Right kidney (tissue), 1 donor: ENCODE results near the gene PACSIN1.

Experiments used
- DNase-seq: peaks from one replicate; pipeline ENCODE4 v3.0.0-alpha.2; 2016

Gene PACSIN1

DNA sequence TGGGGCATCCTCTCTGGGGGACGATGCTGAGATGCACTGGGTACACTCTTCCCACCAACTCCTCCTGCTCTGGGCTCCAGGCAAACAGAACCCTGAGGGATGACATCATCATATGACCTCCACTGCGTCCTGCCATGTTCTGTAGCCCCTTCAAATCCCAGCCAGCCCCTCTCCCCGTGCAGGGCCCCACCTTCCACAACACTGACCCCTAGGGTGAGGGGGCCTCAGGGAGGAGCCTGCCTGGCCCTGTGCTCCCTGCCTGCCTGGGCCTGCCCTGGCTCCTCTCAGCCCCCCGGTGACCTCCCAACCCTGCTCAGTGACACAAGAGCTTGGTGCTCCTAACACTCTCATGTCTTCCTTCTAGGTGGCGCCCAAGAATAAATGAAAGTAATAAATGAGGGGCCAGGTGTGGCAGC is 99.9 kb downstream of the PACSIN1 start:
- no peak for DNase-seq

DNA sequence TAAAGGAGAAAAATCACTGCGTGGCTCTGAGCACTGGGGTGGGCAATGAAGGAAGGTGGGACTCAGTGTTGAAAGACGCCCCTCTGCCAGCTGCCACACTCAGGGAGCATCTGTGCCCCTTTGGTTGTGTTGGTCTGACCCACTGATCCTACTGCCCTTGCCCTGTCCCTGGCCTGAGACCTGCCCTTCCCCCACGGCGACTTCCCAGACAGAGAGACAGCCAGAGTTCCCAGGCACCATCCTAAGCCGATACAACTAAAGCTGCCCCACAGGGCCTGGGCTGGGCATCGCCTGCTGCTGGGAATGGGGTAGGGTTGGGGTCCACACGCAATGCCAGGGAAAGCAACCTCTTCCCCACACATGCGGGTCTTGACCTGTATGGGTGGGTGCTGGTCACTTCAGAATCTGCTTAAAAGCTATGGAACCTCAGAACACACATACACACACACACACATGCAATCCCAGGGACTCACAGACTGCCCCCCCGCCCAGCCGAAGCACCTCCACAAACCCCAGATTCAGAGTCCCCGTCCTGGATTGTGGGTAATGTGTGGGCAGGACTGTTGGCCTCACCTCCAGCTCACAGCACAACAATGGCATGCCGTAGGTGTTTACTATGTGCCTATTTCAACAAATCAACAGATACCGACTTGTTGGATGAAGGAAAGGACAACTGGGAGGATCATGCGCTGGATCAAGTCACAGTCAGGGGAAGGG is 101.1 kb downstream of the PACSIN1 start:
- DNase-seq = no peak

DNA sequence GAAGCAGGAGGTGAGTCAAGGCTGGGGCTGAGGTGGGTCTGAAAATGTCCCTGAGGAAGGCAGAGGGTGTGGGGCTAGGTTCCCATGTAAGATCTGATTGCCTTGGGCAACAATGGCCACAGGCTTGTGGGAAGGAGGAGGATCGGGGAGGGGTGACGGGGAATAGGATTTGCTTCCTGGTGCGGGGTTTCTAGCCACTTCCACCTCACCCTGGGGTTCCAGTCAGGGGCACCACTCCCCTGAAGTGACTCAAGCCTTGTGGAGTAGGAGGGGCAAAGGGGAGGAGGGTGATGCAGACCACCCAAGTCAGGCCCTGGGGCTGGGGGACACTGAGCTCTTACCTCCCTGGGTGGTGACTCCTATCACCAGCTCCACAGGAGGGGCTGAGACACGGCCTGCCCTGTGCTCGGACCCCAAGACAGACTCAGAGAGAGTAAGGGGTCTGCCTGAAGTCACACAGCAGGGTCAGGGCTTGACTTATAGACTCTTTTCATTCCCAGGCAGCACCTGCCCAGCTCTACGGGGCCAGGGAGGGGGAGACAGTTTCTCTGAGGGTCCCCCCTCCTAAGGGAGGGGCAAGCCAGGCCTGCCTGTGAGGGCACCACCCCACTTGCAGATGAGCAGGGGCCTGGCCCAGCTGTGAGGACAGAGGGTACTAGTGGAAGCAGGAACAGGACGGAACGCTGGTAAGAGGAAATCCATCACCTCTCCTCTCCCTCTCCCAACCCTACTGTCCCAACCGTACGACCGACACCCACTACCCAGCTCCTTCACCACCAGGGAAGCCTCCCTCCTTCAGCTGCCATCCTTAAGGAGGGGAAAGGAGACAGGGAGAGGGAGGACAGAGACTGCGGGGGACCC is 102.7 kb downstream of the PACSIN1 start:
- no peak for DNase-seq

DNA sequence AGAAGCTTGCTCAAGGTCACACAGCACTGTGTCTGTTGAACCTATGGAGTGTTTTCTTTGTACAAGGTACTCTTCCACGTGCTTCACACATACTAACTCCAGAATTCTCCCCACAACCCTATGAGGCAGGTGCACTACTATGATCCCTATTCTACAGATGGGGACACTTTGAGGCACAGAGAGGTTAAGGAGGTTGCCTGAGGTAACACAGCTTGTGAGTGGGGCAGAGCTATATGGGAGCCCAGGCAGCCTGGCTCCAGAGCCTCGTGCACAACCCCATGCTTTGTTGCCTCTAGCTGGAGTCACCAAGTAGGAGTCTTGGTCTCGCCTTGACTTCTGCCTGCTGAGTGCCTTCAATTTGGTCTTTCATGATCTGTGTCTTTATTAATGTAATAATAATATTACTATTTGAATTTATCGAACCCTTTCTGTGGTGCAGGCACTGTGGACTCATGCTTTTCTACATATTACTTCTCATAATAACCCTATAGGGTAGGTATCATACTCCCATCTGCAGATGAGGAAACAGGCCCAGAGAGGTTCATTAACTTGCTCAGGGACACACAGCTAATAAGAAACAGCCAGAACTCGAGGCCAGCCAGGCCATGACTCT is 103.6 kb downstream of the PACSIN1 start:
- DNase-seq = no peak

DNA sequence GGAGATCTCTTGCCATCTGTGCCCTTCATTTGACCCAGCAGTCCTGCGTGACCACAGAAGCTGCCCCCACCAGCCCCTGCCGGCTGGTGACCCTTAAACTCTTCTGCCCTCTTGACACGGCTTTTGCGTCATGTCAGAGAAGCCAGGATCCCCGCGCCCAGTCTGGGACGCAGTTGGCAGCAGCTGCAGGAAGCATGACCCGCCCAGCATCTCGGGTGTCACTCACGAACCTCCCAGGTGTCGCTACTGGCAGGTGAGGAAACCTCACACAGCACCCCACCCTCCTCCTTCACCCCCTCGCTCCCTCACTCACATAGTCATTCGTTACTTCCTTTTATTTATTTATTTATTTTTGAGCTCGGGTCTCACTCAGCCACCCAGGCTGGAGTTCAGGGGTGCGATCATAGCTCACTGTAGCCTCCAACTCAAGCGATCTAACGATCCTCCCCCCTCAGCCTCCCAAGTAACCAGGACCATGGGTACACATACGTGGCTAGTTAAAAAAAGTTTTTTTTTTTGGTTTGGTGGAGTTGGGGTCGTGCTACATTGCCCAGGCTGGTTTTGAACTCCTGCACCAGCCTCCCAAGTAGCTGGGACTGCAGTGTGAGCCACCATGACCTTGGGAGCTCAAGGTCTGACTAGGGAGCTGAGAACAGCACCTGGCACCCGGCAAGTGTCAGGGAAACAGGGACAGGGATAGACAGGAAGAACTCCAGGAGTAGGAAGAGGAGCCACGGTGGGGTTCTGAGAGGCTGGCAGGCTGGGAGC is 104.4 kb downstream of the PACSIN1 start:
- DNase-seq = no peak

DNA sequence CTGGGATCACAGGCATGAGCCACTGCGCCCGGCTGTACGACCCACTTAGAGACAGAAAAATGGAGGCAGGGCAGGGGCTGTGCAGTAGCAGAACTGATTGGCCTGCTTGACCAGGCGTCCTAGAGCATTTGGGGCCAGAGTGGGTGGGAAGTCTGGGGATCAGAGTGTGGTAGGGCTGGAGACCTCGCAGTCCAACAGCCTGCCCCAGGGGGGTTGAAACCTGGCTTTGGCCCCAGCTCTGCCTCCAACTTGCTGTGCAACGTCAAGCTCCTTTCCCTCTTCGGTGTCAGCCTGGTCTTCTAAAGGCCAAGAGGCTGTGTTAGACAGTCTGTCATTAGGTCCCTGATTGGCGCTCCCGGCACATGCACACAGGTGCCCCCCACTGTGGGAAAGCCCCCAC is 105.5 kb downstream of the PACSIN1 start:
- no peak for DNase-seq

DNA sequence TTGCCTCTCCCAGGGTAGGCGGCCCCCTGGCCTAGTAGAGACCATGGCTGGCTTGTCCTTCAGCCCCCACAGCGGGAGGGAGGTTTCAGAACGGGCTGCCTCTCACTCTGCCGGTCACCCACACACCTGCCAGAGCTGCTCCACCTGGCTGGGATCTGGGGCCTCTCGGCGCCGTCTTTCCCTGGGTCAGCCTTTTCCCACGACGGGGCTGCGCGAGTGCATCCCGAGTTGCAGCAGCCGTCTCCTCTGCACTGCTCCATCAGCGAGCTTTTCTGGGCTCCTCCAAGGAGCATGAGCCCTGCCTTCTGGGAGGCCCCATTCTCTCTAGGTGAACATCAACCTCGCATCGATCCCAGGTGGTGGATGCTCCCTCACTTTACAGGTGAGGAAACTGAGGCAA is 106.1 kb downstream of the PACSIN1 start:
- DNase-seq = no peak

DNA sequence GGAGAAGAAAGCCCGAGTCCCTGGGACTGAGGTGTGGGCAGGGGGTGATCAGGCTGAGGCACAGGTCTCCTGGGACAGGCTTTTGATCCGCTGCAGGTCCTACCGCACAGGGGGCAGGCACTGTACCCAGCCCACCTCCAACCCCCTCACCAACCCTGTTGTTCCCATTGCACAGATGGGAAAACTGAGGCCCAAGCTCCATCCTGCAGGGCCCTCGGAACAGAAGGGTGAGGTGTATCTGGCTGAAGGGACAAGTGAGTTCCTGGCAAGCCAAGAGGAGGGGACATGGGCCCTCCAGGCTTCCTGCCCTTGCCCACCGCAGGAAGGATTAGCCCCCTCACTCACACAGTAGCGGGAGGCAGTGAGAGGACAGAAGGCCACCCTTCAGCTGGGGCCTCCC is 106.7 kb downstream of the PACSIN1 start:
- no peak for DNase-seq

DNA sequence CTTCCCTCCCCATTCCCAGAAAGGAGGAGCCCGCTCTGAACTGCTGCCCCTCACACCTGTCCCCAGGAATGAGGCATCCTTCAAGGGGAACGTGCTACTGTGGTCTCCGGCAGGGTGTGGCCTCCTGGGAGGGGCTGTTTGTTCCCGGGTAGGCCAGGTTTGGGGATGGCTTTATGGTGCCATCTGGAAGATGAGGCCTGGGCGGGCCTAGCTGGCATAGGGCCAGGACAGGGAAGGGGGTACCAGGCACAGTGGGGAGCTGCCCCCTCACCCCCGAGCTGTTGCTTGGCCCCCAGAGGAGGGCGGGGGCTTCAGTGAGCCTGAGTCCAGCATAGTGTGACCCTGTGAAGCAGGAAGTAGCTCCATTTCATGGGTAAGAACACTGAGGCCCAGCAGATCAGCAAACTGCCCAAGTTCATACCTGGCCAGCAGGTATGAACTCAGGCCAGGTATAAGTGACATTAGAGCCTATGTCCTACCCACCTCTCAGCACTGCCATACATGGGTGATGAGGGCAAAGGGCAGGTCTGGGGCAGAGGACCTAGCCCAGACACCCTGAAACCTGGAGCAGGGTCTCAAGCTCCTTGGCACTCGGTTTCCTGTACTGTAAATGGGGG is 107.8 kb downstream of the PACSIN1 start:
- no peak for DNase-seq

DNA sequence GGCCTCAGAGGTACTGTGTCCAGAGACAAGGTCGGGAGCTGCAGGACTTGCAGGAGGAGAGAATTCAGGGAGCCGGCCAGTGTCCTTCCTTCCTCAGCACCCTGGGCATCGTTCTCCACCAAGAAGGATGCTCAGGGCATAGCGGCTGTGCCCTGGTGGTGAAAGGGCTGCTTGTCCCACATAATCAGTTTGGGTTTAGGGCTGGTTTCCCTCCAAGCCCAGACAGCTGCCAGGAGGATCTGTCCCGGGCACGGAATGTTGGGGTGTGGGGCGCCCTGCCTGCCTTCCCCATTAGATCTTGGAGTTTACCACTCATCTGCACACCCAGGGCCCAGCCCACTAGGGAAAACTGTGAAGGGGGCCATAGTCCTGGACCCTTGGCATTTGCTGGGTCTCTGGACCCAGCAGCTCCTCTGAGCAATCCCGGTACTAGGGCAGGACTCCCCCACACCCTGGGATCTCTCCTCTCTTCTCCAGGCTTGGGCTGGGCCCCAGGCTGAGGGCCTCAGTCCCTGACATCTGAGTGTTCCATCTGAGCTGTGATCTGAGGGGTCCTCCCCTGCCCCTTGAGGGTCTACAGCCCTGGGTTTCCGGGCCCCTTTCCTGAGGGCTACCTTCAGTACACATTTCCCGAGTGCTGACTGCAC is 108.9 kb downstream of the PACSIN1 start:
- DNase-seq = no peak

DNA sequence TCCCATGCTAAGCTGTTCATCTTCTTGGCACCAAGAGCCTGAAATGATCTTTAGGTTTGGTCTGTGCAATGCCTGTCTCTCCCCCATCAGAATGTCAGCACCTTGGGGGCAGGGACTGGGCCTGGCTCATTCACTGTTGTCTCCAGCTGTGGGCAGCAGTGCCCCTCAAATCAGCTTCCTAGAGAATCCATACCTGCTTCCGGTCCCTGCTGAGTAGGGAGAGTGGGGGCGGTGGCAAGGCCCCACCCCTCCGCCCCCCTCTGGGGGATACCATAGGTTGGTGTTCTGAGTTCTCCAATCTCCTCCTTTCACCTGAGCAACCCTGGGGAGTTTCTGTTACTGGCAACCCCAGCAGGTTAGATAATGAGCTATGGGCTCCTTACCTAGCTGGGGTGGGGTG is 109.5 kb downstream of the PACSIN1 start:
- no peak for DNase-seq

DNA sequence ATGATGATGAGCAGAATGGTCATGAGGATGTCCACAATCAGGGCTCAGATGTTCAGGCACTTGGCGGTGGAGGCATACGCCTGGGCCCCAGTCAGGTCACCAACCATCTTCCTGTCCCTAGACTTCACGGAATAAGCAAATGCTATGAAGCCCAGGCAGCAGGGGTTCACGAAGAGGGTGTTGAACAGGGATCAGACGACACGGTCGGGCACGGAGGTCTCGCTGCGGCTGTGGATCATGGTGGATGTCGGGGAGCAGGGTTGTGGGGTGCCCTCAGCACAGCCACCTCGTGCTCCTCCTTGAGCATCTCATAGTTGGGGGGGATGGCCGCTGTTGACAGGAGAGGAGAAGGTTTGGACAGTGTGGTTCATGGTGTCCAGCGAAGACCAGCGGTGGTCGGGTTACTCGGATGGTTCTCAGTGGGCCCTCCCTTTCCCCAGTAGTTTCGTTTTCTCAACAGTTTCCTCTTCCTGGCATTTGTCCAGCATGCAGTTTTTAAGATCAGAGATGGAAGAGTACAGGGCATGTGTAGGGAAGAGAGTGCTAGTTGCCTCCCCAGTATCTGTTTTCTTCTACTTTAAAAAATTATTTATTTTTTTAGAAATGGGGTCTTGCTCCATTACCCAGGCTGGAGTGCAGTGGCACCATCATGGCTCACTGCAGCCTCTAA is 110.5 kb downstream of the PACSIN1 start:
- DNase-seq = no peak

DNA sequence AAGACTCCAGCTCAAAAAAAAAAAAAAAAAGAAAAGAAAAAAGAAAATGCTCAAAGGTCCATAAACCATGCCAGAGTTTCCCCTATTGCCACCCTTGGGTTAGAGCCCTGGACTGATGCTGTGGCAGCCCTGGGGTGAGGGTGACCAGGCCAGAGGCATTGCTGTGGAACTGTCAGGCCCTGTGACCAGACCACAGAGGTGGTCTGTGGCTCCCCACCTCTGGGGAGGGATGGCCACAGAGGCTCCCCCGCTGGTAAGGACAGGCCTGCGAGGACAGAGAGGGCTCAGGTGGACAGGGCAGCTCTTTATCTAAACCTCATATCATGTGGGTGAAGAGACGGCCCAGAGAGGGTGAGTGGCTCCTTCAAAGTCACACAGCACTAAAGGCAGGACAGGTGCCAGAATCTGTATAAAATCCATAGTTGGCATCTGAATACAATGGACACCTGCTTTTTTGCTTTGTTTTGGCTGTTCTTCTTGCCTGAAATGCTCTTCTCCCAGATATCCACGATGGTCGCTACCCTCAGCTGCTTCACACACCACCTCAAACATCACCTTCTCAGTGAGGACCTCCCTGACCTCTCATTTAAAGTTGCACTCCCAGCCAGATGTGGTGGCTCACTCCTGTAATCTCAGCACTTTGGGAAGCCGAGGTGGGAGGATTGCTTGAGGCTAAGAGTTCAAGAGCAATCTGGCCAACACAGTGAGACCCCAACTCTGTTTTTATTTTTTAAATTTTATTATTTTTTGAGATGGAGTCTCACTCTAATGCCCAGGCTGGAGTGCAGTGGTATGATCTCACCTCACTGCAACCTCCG is 112.8 kb downstream of the PACSIN1 start:
- DNase-seq = no peak

DNA sequence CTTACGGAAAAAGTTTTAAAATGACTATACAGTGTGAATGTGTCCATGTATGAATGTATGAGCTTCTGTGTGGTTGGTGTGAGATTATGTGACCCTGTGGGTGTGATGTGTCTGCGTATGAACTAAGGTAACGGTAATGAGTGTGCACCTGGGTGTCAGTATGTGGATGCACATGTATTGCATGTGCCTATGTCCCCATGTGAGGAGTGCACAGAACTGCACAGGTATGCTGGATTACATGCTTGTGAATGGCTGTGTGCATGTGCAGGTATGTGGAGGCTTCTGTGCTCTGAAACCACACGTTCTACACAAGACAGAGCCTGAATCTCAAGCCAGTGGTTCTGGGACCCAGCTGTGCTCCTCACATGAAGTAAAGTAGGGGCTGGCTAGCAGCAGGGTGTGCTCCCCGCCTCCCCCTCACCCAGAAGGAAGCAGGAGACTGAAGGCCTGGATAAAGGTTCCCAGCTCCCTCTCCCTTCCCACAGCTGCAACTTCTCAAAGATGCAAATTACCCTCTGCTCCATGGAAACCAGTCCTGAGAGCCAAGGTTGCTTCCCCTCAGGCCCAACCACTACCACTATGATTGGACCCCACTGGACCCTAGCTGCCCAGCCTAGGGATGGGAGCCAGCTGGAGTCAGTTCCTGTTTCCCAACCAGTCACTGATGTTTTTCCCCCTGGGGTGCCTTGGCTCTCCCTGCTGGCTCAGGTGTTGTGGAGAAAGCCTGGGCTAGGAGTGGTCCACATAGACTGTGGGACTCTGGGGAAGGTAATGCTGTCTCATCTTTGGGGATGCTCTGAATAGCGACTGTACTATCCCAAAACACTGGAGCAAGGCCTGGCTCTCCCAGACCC is 115.1 kb downstream of the PACSIN1 start:
- peak; percentile 50 for DNase-seq

DNA sequence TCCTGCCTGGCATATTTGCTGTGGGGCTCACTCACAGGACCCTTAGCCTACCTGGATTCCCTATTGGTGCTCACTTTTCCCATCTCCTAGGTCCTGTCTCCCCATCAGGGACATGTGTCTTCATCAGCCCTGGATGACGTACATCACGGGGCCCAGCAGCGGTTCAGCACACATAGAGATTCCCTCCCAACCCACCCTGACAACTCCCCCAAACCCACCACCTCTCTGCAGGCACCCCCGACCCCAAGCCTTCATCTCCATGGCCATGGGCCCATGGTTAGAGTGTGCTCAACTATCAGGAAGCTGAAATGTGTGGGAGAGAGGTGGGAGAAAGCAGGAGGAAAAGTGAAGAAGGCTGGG is 115.7 kb downstream of the PACSIN1 start:
- DNase-seq = no peak

DNA sequence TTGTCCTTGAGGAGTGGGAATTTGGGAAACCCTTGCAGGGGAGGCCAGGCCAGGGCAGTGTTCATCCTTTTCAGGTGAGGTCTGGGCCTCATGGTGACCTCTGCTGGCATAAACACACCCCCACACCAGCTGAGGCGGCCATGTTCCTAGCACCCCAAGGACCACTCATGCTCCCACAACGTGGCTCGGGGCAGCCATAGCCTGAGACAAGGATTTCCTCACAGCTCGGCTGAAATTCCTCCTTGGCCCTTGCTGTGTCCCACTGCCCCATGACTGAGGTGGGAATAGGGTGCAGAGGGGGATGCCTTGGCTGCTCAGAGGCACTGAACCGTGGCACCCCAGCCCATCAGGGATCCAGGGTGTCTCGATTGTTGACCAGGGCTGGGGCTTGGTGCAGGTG is 117.6 kb downstream of the PACSIN1 start:
- no peak for DNase-seq

DNA sequence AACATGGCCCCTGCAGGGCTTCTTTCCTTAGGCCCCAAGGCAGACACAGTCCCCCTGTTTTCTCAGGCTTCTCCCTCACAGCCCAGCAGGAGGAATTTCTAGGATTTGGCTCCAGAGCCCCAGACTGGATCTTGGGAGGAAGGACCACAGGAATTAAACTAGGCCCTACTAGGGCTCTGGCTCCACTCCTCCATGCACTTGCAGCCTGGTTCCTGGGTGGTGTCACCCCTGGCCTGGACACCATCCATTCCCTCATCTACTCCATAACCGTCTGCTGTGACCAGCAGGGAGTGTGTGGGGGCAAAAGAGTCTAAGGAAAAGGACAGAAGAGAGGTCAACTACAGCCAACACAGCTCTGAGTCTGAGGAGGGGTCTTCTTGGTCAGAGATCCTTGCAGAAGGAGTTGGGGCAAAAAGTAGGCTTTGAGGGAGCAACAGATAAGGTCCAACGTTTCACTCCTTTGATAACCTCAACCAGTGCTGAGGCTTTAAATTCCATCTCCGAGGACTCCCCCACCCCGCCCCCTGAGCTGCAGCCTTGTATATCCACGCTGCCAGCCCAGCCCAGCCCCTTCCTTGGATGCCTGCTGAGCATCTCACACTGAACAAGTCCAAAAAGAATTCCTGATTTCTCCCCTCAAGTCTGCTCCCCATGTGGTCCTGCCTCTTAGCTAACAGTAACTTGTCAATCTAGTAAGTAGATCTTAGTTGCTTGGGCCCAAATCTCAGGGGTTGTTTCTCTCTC is 118.2 kb downstream of the PACSIN1 start:
- DNase-seq = no peak

DNA sequence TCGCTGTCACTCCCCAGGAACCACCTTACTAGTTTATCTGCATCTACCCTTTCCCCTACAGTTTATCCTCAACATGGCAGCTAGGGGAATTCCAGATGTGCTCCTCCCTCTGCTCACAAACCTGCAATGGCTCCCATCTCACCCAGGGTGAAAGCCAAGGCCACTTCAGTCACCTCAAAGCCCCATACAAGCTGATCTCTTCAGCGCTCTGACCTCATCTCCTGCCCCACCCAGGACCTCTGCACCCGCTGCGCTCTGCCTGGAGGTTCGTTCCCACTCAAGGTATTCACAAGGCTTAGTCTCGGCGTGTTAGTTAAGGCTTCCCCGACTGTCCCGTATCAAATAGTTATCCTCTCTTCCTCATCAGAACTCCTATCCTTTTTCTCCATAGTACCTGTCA is 118.8 kb downstream of the PACSIN1 start:
- DNase-seq = no peak
